ENCODE results near the gene FOXP1. TPM values are rescaled to one million over a fixed set of nuclear protein-coding genes. Genes with fewer than 3 reads are reported as not detected.

FOXP1 gene
- total RNA-seq, 2 experiments from 2014 or later = 116 to 131 TPM

DNA sequence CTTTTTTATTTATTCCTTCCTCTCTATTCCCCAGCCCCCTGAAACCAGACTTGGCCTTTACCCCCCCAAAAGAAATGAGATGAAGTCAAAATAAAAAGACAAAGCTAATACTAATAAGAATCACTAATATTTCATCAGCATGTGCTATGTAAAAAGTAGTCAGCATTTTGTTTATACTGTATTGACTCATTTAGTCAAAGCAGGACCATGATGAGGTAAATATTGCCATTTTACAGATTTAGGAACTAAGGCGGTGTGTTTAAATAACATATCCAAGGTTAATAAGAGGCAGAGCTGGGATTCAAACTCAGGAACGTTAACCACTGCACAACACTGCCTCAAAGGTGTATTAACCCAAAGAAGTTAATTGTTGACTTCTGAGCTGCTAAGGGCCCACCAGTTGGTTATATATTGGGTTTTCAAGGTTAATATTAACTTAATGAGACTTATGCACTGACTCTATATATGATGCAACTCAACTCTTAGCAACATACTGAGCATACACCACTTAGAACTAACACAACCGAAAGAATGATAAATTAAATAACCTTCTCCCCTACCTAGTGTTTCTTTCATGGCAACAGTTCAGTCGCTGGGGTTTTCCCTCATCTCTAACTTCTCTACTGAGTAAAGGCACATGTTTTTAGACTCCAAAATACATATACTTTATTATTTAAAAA lies 34.7 kb downstream of the FOXP1 start:
- no peak for DNase-seq
- no peaks in the 10 kb centered on the region for H3K4me1 Mint-ChIP-seq
- no peaks in the 10 kb centered on the region for H3K27me3 Mint-ChIP-seq
- no peaks in the 10 kb centered on the region for H3K9me3 Mint-ChIP-seq
- CTCF ChIA-PET = no interaction called here
- POLR2A ChIA-PET = no interaction called here
- no peak overlapping the region for H3K27ac Mint-ChIP-seq
- no peak overlapping the region for H3K4me3 Mint-ChIP-seq
- no peaks in the 10 kb centered on the region for H3K36me3 Mint-ChIP-seq (ENCODE audit: low read depth)

DNA sequence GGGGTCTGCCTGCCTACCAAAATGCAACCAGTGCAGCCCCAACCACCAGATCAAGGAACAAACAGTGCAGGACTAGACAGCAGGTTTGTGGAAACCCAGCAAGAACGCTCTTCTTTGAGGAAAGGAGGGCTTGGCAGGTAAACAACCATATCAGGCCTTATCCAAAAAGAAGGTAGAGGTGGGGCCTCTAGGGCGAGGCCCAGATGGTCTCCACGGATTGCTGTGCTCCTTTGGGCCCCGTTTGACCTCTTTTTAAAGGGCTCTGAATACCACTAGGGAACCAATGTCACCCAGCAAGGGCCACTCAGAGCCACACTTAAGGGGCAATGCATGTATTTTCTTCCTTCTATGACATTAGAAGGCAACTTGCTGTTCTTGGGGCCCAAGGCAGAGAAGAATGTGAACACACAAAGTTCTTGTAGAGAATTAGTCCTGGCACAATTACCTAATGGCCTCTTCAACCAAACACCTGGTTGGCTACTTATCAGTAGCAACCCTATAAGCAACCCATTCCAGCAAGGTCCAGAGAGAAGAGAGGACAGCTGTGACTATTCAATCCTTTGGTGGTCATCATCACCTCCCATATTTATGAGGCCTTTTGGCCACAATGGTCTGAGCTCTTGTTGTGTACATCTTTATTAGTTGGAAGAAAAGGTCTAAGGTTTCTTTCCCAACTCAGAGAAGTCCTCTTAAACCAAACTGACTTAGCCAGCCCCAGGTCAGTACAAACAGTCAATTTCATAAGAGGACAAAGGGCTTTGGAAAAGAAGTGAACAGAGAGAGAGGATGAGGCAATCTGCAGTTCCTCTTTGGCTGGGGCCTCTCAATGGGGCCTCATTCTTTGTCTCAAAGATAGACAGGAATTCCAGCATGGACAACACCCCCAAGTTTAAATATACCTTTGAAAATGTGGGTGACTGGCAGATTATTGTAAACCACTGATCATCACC lies 36.0 kb downstream of the FOXP1 start:
- no peaks in the 10 kb centered on the region for H3K27me3 Mint-ChIP-seq
- POLR2A ChIA-PET = no interaction called here
- no peak overlapping the region for H3K4me3 Mint-ChIP-seq
- no peak for DNase-seq
- H3K4me1 Mint-ChIP-seq = no peaks in the 10 kb centered on the region
- no peaks in the 10 kb centered on the region for H3K36me3 Mint-ChIP-seq (ENCODE audit: low read depth)
- no peaks in the 10 kb centered on the region for H3K9me3 Mint-ChIP-seq
- no peak overlapping the region for H3K27ac Mint-ChIP-seq
- CTCF ChIA-PET = no interaction called here

DNA sequence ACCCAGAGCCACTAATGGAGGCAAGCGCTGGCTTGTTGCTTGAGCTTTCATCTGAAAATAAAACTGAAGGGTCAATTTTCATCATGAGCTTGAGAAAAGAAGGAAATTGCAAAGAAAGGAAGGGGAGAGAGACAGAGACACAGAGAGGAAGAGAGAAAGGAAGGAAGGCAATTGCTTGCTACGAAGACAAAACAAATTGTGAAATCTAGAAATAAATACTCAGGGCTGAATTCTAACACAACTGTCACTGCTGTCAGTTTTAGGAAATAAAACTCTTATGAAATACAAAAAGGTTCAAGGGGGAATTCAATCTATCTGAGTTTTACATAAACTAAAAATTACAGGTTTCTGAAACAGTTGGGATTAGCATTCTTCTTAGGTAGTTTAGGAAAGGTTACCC lies 36.7 kb downstream of the FOXP1 start:
- H3K4me3 Mint-ChIP-seq = no peak overlapping the region
- ChIA-PET POLR2A (no interaction called here), CTCF (interaction anchor here (0.7 kb wide), 1 partner anchor 14 kb away, joined by 3 read pairs; no protein-coding TSS in a partner anchor)
- no peaks in the 10 kb centered on the region for H3K4me1 Mint-ChIP-seq
- no peak overlapping the region for H3K27ac Mint-ChIP-seq
- no peaks in the 10 kb centered on the region for H3K9me3 Mint-ChIP-seq
- no peaks in the 10 kb centered on the region for H3K36me3 Mint-ChIP-seq (ENCODE audit: low read depth)
- DNase-seq = no peak
- H3K27me3 Mint-ChIP-seq = no peaks in the 10 kb centered on the region

DNA sequence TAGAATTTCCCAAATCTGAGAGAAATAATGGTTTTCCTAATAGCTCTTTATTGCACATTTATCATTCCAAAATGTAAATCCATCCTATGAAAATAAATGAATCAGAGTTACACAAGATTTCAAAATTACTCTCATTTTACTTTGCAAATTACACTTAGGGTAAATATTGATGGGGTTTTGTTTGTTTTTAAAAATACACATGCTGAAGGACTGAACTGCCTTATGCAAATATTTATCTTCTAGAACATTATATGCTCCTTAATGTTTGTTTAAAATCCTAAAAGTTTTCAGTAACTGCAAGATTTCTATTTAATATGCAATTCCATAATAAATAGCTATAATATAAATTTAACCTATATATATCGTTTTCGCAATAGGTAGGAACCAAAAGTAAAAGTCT lies 38.2 kb downstream of the FOXP1 start:
- Mint-ChIP-seq H3K27me3 (peaks cover 2% of the 10 kb centered on the region), H3K9me3 (no peaks in the 10 kb centered on the region), H3K4me1 (no peaks in the 10 kb centered on the region), H3K4me3 (no peak overlapping the region), H3K36me3 (ENCODE audit: low read depth) (no peaks in the 10 kb centered on the region), H3K27ac (no peak overlapping the region)
- CTCF ChIA-PET = interaction anchor here (0.8 kb wide), 1 partner anchor 170 kb away, joined by 3 read pairs; no protein-coding TSS in a partner anchor
- DNase-seq = no peak
- POLR2A ChIA-PET = no interaction called here

DNA sequence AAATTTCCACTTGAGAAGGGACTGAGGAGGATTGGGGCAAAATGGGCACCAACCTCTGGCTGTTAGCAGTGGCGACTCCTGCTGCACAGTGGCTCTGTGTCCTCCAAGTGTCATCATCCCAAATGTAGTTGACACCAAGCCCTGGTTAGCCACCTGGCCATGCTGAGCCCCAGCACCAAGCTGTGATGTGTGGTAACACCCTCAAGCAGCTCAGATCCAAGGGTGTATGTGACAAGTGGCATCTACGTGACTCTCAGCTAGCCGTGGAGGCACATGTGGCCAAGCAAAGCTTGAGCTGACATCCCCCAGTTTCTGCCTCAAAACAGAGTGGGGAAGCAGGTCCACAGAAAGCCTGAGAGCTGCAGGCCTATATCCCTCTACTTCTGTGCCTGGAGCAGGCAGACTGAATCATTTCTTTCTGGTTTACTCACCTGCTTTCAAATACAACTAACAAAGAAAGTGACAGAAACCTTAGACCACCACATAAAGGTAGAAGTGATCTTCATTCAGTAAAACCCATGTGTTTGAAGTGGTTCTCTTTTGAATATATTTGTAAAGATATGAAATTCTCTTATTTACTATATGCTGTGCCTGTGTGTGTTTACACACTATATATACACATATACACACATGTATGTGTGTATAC lies 40.0 kb downstream of the FOXP1 start:
- Mint-ChIP-seq H3K4me1 (no peaks in the 10 kb centered on the region), H3K27me3 (peaks cover 5% of the 10 kb centered on the region), H3K4me3 (no peak overlapping the region), H3K9me3 (no peaks in the 10 kb centered on the region), H3K27ac (no peak overlapping the region), H3K36me3 (ENCODE audit: low read depth) (no peaks in the 10 kb centered on the region)
- DNase-seq = no peak
- ChIA-PET CTCF (no interaction called here), POLR2A (no interaction called here)

DNA sequence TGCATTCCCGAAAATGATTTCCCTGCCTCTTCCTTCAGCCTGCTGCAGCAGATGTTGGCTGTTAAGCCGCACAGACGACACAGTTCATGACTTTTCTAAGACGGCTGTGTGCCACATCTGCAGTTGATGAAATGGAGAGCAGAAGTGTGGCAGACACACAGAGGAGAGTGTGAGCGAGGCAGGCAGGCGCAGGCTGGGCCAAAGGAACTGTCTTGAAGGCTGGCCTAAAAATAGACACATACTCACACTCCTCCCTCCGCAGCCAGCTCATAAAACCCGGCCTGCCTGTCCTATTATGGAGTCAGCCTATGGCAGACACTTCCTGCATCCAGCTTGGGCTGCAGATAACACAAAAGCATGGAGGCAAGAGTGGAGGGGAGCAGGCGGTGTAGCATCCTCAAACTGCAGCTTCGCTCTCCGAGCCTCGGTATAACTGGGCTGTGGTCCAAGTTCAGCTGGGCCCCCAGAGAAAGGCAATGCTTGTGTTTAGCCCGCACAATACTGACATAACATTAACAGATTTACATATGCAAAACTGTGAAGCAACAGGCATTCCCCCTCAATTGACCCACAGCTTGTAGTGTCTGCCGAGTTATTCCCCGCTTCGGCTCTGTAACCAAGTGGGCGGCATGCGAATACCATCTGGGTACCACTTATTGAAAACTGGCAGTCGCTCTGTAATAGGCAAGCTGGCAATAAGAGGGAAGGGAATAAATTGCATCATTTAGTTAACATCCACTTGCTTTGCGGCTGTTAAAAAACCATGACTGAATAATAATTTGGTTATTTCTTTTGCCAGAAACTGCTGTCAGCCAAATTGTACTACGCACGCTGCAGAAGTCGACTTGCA lies 40.8 kb downstream of the FOXP1 start:
- POLR2A ChIA-PET = no interaction called here
- H3K27me3 Mint-ChIP-seq = peaks cover 5% of the 10 kb centered on the region
- H3K27ac Mint-ChIP-seq = no peak overlapping the region
- CTCF ChIA-PET = interaction anchor here (1.2 kb wide), 1 partner anchor 11 kb away, joined by 3 read pairs; no protein-coding TSS in a partner anchor
- no peaks in the 10 kb centered on the region for H3K4me1 Mint-ChIP-seq
- DNase-seq = no peak
- peaks cover 2% of the 10 kb centered on the region for H3K36me3 Mint-ChIP-seq (ENCODE audit: low read depth)
- no peaks in the 10 kb centered on the region for H3K9me3 Mint-ChIP-seq
- no peak overlapping the region for H3K4me3 Mint-ChIP-seq

DNA sequence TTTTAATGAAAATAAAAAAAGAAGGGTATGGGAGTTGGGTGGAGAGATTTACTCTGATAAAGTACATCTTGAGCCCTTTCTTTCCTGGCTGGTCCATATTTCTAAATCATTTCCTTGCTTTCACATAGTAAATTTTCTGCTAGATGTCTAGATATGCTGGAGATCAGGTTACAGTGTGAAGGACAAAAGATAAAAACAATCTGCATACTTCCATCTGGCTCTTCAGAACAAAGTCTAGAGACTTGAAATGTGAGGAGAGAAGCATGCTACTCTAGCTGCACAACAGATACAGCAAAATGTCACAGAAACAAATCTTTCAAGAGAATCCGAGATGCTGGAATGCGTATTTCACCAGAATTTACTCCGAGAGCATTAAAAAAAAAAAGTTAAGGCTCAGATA lies 42.2 kb downstream of the FOXP1 start:
- ChIA-PET CTCF (no interaction called here), POLR2A (no interaction called here)
- Mint-ChIP-seq H3K9me3 (no peaks in the 10 kb centered on the region), H3K27ac (no peak overlapping the region), H3K4me3 (no peak overlapping the region), H3K36me3 (ENCODE audit: low read depth) (peaks cover 2% of the 10 kb centered on the region), H3K27me3 (peaks cover 8% of the 10 kb centered on the region), H3K4me1 (peaks cover 2% of the 10 kb centered on the region)
- no peak for DNase-seq

DNA sequence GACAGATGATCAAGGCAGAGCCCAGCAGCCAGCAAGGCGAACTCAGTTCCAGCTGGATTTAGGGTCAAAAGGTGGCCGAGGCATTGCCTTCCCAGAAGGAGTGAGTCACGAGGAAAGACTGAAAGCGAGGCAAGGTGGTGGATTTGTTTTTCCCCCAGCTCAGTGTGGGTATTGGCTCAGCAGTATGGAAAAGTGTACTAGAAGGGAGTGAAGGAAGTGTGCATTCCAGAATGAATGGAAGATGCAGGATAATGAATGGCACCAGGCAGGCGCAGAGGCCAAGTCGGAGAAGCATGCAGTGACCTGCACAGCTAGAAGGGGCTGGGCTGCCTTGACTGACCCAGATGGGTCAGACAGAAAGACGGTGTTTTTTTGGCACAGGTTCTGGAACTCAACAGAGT lies 46.3 kb downstream of the FOXP1 start:
- H3K36me3 Mint-ChIP-seq (ENCODE audit: low read depth) = peaks cover 2% of the 10 kb centered on the region
- no peak for DNase-seq
- no peak overlapping the region for H3K27ac Mint-ChIP-seq
- no peak overlapping the region for H3K4me3 Mint-ChIP-seq
- CTCF ChIA-PET = interaction anchor here (0.6 to 1.1 kb wide), 2 partner anchors 126 to 127 kb away, joined by 3 read pairs; no protein-coding TSS in a partner anchor
- POLR2A ChIA-PET = no interaction called here
- H3K4me1 Mint-ChIP-seq = peaks cover 4% of the 10 kb centered on the region
- peaks cover 8% of the 10 kb centered on the region for H3K27me3 Mint-ChIP-seq
- no peaks in the 10 kb centered on the region for H3K9me3 Mint-ChIP-seq

DNA sequence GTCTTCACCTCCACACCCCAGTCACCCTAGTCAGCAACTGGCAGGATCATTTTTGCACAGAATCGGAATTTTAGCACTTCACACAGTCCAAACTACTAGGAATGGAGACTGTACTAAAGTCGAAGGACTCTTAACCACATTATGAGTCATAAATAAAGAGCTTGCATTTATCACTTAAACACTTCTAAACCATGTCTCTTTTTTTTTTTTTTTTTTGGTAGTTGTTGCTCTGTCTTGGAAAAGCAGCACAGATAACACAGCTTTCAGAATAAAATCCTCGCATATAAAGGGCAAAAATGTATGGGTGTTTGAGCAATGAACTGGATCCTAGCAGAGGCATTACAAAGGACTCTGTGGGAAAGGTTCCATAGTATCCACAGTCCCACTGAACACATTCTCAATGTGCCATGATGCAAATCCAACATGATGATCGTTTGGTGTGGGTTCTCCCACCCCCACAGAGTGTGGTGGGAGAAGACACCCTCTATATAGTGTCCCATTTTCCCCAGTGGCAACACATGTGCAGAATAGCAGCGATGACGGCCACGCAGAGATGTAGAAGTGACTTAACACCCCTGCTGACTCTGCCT lies 47.1 kb downstream of the FOXP1 start:
- ChIA-PET POLR2A (no interaction called here), CTCF (interaction anchor here (0.6 kb wide), 1 partner anchor 1095 kb away, joined by 6 read pairs; no protein-coding TSS in a partner anchor)

DNA sequence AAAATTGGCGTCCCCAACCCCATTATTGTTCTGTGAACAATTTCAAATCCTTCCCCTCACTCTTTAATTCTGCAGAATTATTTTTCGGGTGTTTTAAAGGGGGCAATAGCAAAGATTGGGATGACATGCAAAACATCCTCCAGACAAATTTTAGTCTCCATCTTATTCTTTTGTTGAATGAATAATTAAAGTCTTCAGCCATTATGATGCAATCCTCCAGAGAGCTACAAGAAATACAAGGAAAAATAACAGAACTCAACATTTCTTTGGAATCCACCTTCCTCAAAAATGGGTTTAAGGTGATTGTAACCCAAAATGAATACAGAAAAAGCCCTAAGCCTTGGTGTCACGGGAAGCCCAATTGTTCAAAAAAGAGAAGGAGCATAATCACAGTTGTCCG lies 49.9 kb downstream of the FOXP1 start:
- Mint-ChIP-seq H3K36me3 (ENCODE audit: low read depth) (peaks cover 7% of the 10 kb centered on the region), H3K27me3 (peaks cover 3% of the 10 kb centered on the region), H3K27ac (no peak overlapping the region), H3K4me1 (peaks cover 17% of the 10 kb centered on the region), H3K4me3 (no peak overlapping the region), H3K9me3 (no peaks in the 10 kb centered on the region)
- ChIA-PET POLR2A (no interaction called here), CTCF (no interaction called here)
- no peak for DNase-seq

More for the DNA sequence above, 47.1 kb downstream of the FOXP1 start:
- peaks cover 5% of the 10 kb centered on the region for H3K36me3 Mint-ChIP-seq (ENCODE audit: low read depth)
- no peak overlapping the region for H3K27ac Mint-ChIP-seq
- peaks cover 7% of the 10 kb centered on the region for H3K27me3 Mint-ChIP-seq
- no peaks in the 10 kb centered on the region for H3K9me3 Mint-ChIP-seq
- H3K4me1 Mint-ChIP-seq = peaks cover 4% of the 10 kb centered on the region
- H3K4me3 Mint-ChIP-seq = no peak overlapping the region
- no peak for DNase-seq

DNA sequence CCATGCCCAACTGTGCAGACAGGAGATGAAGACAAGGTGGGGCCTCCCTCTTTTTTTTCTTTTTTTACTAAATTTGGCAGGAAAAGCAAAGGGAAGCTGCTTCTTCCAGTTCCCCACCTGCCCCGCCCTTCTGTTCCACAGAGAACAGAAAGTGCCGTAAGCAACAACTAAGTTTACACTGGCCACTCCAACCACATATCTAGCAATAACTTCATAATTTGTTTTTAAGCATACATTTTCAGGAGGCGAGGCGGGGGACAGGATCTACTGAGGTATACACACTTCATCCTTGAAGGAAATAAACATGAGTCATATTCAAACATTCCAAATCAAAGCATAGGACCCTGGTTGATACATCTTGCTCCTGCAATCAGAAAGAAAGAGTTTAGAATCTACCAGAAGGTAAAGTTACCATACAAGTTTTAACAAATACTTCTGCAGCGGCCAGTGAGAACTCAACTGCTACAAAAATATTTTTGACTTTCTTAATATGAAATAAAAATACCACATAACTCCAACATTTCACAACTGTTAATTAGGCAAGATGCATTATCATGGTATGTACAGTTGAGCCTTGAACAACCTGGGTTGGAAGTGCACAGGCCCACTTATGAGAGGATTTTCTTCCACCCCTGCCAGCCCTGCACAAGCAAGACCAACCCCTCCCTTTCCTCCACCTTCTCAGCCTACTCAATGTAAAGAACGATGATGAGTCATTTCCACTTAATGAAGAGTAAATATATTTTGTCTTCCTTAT lies 50.7 kb downstream of the FOXP1 start:
- ChIA-PET POLR2A (no interaction called here), CTCF (no interaction called here)
- H3K4me1 Mint-ChIP-seq = peaks cover 23% of the 10 kb centered on the region
- no peaks in the 10 kb centered on the region for H3K9me3 Mint-ChIP-seq
- DNase-seq = no peak
- peaks cover 3% of the 10 kb centered on the region for H3K27me3 Mint-ChIP-seq
- no peak overlapping the region for H3K4me3 Mint-ChIP-seq
- H3K27ac Mint-ChIP-seq = no peak overlapping the region
- H3K36me3 Mint-ChIP-seq (ENCODE audit: low read depth) = peaks cover 5% of the 10 kb centered on the region

All from activated CD4-positive, alpha-beta T cell treated with anti-CD3 and anti-CD28 coated beads, Interleukin-2, amount 10 ng/mL, durations not matched to agents 7 days and 5 days (primary cell).